T-helper 2 cell treated with Interferon-gamma antibody and Interleukin-4, amounts not matched to agents 100 ng/mL and 5 ng/mL, for 36 hours (primary cell): ENCODE data around the gene KCNAB2. TPM values are rescaled to one million over a fixed set of nuclear protein-coding genes. Genes with fewer than 3 reads are reported as not detected.

Experiments used
- intact Hi-C: fragments of 100-400 bp; cut with micrococcal nuclease; formaldehyde crosslinking; loops from one replicate; pipeline ENCODE4 v1.15.1; 2023
- total RNA-seq: library from RNA; stranded (reverse); gene quantifications from 2 replicates; pipeline ENCODE4 v1.2.3, GENCODE V29; 2022

Gene KCNAB2
- total RNA-seq, 1 donor from 2014 or later = 321 TPM

DNA sequence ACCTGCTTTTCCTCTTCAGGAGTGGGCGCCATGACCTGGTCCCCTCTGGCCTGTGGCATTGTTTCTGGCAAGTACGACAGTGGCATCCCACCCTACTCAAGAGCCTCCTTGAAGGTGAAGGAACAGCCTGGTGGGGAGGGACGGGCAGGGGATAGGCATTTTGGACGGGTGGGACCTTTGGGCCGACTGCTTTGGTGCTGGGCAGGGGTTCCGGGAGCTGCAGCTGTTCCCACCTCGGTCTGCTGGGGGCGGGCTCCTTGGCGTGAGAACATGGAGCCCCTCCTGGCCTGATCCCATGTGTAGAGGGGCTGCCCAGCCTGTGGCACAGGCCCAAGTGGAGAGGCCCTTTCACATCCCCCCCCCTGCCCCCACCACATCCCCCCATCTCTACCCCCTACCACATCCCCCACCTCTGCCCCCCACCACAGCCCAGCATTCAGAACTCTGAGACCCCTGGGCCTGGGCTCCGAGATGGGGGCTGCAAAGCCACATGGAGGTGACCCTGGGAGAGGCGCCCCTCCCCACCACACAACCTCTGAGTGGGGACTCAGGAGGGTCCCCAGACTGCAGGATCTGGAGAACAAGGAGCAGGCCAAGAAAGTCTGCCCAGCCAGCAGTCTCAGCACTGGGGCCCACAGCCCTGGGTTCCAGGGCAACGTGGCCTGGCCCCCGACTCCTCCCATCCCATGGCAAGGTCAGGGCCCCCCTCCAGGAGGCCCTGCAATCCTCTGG lies 50.0 kb downstream of the KCNAB2 start:
- intact Hi-C loops = no loop called here

- intact Hi-C loops = no loop called here
These were observed 50.8 kb downstream of the KCNAB2 start for GRCh38 chr1:6096243-6097116.

DNA sequence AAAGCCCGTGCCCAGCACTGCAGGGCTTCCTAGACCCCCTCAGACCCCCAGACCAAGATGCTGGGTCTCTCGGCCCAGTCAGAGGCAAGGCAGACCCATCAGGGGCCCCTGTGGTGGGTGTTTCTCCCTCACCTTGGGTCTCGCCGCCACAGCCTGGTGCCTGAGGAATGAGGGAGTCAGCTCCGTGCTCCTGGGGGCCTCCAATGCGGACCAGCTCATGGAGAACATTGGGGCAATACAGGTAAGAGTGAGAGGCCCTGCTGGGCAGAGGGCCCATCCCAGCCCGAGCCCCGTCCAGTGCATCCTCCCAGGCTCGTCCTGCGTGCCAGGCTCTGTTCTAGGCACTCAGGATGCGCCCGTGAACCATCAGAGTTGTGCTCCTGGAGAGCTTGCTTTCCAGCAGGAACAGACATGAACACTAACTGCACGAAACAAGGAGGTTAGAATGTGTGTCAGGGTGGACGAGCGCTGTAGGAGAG lies 51.5 kb downstream of the KCNAB2 start:
- intact Hi-C loops = no loop called here

GRCh38 chr1:6097824-6098223 lies 52.1 kb downstream of the KCNAB2 start:
- intact Hi-C loops = no loop called here

GRCh38 chr1:6098303-6099215 lies 52.9 kb downstream of the KCNAB2 start:
- intact Hi-C loops = no loop called here

DNA sequence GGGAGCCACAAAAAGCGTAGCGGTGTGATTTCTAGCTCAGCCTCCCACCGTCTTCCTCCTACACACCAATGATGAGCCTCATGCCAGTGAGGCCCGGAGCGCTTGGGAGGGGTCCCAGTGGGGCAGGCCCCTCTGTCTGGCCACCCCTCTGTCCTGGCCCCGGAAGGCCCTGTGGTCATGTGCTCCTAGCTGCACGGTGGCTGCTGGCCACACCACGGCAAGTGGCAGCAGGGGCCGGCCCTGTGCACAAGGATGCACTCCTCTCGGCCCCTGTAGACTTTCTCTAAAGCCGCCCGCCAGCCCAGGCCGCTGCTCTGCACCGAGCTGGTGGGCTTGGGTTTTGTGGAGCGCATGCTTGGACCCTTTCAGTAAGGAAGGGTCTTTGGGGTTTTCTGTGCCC lies 53.6 kb downstream of the KCNAB2 start:
- intact Hi-C loops = no loop called here

- intact Hi-C loops = no loop called here
These were observed 54.4 kb downstream of the KCNAB2 start for GRCh38 chr1:6099787-6100765.

DNA sequence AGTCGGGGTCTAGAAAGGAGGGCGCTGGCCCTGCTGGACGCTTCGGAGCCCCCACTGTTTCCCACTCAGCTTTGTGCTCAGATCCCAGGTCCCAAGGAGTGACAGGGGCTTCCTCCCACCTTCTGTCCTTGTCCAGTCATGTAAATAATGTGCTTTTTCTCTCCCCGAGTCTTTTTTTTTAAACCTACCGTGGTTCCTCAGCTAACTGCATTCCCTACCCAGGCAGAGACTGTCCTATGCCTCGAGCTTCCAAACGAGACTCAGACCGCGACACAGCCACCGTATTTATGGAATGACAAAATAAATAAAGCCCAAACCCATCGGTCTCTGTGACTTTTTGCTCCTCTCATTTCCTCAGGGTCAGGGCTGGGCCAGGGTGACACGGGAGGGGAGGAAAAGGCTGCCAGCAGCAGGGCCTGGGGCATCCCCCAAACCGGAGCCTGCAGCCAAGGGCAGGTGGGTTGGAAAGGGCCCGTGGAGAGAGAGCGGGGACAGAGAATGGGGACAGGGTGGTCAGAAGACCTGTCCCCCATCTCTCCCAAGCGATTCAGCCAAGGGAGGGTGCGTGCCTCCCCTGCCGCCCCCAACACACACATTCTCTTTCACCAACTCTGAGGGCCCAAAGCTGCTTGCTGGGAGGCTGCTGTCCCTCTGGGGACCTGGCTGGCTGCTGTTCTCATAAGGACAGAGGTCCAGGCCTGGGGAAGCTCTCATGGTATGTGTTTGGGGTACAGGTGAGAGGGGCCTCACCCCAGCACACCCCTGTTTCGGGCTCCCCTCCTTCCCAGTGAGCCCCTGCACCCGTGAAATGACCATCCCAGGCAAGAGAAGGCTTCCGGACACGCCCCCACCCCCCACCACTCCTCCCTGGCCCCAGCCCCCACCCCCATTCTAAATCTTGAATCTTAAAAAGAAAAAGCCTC lies 55.4 kb downstream of the KCNAB2 start:
- intact Hi-C loops = no loop called here

- intact Hi-C loops = no loop called here
These were observed 56.3 kb downstream of the KCNAB2 start for GRCh38 chr1:6101826-6102531.

DNA sequence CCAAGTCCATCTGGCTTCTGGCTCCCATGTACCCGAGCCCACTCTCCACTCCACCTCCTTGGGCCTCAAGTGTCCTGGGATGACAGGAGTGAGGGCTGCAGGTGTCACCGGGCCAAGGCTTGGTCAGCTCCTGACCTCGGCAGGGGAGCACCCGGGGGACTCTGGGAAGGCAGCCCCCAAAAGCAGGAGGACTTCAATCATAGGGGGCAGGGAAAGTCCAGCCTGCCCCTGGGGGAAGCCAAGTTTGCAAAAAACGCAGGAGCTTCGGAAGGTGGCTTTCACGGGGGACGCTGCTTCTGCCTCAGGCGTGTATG lies 56.8 kb downstream of the KCNAB2 start:
- intact Hi-C loops = no loop called here

DNA sequence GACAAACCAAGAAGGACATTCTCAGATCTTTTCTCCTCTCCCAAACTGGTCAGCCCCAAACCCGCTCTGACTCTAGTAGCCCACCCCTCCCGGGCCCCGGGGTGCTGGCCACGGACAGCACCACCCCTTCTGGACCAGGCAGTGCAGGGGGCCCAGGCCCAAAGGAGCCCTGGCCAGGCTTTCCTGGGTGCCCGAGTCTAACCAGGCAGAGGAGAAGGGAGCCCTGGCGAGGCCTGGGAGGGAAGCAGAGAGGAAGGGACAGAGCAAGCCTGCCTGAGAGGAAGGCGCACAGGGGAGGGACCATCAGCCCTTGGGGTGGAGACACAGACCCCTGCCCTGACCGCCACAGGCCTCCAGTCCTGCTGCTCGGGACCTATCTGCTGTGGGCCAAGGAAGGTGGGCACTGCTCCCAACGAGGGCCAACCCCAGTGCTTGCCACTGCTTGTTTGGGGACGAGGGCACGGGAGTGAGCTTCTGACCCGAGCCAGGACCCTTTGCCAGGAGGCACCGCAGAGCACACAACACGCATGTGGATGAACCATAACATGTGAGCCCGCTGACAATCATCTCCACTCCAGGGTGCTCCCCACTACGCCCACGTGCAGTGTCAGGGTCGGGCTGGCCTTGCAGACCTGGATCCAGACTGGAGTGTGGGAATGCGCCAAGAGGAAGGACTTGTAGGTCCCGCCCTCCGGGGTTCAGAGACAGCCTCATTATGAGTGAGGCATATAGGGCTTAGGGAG lies 57.6 kb downstream of the KCNAB2 start:
- intact Hi-C loops = no loop called here

DNA sequence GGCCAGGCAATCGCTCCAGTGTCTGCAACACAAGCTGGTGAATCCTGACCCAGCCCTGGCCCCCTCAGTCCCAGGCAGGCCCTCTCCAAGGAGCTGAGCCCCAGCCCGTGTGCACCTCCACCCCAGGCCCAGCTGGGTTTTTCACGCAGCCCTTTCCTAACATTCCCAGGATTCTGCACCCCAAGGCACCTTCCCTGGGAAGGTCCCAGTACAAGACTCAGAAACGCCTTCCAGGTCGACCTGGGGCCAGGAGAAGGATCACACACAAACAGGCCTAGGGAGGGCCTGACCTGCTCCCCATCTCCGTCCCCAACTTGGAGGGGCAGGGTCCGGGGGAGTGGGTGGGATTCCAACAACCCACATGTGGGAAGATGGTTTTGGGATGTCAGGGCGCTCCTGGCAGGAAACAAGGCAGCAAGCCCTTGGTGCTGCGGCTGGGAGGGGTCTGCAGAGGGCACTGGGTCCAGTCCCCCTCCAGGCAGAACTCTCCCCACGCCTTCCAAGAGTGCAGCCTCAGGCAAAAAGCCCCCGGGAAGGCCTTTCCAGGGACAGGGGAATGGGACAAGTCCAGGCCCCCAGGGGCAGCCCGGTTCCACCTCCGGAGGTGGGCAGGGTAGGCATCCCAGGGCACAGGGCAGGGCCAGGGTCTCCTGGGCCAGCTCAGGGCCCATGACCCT lies 58.3 kb downstream of the KCNAB2 start:
- intact Hi-C loops = no loop called here

DNA sequence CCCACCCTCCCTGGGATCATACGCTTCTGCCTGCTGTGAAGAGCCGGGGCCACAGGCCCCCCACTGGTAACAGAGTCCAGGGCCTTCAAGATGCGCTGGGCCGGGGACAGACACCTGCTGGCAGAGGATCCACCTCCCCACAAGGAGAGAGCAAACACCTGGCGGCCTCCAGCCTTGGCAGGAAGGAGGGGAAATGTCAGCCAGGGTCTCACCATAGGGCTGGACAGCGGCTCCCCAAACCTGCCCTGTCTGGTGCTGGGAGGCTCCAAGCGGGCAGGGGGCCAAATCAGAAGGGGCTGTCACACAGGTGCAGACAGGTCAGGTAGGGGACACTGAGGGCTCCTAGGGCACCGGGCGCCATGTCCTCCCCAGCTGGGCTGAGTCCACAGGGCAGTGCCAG lies 58.9 kb downstream of the KCNAB2 start:
- intact Hi-C loops = no loop called here

DNA sequence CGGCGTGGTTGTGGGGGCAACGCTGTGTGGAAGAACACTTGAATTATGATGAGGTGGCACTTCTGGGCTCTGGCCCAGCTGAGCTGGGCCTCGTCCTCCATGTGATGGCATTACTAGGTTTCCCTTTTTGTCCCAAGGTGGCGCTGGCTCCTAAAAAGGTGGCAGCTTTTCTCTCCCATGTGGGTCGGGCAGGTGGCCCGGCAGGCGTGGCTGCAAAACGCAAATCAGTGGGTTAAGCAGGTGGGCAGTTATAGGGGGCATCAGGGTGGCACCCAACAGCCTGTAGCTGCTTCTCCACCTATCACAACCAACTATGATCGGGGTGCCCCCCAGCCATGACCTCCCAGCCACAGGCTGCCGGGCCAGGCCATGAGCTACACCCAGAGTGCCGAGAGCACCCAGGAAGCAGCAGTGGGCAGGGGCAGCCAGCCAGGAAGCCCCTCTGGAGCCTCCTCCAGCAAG lies 59.6 kb downstream of the KCNAB2 start:
- intact Hi-C loops = no loop called here

DNA sequence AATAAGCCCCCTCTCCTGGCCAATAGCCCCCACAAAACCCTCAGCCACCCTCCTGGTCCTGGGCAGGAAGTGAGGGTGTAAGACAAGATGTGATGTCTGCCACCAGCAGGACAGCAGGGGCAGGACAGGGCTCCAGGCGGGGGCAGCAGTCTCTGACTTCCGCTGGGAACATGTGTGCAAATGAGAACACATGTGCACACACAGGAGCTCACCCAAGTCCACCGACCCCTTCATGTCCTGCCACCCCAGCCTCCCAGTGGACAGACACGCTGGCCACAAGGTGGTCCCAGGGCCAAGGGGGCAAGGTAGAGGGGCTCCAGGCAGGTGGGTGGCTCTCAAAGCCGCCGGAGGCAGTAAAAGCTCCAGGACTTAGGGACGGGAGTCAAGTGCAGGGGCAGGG lies 60.1 kb downstream of the KCNAB2 start:
- intact Hi-C loops = no loop called here

DNA sequence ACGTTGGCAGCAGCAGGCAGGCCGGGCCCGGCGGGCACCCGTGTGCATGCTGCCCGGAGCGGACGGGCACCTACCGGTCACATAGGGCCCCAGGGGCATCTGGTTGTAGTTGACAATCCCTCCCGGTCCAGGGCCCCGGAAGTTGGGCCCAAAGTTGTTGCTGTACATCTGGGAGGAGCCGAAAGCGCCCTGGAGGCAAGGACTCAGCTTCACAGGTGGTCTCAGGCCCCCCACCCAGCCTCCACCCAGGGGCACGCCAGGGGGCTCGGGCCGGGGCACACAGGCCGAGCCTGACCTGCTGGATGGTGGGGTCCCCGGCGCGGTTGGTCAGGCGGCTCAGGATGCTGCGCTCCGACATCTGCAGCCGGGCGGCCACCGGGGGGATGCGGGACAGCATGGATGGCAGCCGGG lies 60.6 kb downstream of the KCNAB2 start:
- intact Hi-C loops = no loop called here

GRCh38 chr1:6106977-6107376 lies 61.3 kb downstream of the KCNAB2 start:
- intact Hi-C loops = no loop called here
